Activated CD4-positive, CD25-positive, alpha-beta regulatory T cell treated with anti-CD3 and anti-CD28 coated beads, Interleukin-2, amount 50 U/mL, for 72 hours (primary cell): ENCODE data around the gene FNDC11.

ENCODE experiments used
- DNase-seq: peaks from one replicate; pipeline ENCODE4 v3.0.0; 2021

The FNDC11 gene

DNA sequence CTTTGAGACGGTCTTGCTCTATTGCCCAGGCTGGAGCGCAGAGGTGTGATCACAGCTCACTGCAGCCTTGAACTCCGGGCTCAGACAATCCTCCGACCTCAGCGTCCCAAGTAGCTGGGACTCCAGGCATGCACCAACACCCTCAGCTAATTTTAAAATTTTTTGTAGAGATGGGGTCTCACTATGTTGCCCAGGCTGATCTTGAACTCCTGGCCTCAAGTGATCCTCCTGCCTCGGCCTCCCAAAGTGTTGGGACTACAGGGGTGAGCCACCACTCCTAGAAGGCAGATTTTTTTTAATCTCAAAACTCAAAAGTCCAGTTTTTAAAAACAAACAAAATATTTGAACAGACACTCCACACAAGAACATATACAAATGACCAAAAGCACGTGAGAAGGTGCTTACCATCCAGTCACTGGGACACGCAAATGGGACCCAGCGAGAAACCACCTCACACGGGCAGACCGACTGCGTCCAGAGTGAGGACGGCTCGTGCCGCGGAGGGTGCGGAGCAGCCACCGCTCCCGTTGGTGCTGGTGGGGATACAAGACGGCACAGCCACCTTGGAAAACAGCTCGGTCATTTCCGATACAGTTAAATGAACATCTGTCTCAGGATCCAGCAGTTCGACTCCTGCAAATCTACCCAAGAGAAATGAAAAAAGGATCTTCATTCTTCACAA is 28.6 kb downstream of the FNDC11 start:
- no peak for DNase-seq

DNA sequence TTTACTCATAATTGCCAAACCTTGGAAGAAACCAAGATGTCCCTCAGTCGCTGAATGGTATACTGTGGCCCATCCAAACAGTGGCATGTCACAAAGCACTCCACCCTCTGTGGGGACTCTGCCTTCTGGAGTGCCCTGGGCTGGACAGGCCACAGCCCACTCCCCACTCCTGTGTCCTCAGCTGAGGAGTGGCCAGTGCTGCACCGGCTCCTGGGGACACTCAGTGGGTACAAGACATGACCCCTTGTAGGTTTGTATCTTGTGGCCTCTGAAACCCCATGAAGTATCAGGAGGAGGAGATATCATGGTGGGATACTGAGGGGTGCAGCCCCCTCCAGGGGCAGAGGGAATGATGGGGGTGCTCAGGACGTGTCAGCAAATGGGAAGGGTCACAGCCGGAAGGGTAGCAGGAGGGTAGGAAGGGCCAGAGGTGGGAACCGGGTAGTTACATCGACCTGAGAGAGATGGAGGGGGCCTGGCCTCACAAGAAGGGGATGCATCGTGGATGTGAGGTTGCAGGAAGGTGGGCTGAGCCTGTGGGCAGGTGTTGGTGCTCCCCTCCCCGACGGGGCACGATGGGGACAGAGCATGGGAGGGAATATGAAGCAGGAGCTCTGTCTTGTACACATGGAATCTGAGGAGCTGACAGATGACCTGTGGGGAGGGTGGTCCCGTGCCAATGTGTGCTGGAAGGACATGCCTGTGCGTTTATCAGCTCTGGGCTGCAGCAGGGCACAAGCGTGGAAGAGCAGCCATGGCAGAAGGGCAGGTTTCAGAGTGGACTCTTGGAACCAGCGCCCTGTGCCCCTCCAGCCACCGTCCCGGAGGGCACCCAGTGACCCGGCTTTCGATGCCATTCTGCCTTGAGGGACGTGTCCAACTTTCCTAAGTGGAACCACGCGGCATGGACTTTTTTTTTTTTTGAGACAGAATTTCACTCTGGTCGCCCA is 31.9 kb downstream of the FNDC11 start:
- DNase-seq, result no peak

DNA sequence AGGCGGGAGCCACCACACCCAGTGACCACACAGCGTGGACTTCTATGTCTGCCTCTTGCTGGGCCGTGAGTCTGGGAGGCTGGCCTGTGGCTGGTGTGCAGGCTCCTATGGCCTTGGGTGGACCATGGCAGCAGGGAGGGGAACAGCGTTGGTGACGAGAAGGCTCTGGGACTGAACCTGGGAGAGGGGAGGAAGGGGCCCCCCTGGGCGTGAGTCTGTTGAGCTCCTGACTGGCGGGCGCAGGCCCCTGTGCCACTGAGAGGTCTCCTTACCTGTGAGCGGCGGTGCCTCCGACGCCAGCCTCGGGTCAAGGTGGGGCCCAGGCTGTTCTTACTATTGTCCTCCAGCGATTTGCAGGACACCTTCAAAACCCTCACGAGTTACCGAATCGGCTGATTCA is 32.8 kb downstream of the FNDC11 start:
- DNase-seq, result no peak

DNA sequence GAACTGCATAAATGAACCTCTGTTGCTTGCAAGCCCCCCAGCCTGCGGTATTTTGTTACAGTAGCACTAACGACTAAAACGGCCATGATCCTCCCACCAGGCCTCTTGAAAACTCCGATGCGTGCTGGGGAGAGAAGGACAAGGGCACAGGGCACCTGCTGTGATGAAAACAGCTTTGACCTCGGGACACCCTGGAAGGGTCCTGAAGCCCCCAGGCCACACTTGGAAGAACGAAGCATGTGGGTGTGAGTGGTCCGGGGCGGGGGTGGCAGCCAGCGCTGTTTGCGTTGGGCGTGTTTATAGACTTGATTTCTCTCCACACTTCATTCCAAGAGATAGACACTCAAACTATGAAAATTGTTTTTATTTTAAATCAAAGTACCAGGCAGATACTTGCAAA is 33.3 kb downstream of the FNDC11 start:
- DNase-seq, result no peak

DNA sequence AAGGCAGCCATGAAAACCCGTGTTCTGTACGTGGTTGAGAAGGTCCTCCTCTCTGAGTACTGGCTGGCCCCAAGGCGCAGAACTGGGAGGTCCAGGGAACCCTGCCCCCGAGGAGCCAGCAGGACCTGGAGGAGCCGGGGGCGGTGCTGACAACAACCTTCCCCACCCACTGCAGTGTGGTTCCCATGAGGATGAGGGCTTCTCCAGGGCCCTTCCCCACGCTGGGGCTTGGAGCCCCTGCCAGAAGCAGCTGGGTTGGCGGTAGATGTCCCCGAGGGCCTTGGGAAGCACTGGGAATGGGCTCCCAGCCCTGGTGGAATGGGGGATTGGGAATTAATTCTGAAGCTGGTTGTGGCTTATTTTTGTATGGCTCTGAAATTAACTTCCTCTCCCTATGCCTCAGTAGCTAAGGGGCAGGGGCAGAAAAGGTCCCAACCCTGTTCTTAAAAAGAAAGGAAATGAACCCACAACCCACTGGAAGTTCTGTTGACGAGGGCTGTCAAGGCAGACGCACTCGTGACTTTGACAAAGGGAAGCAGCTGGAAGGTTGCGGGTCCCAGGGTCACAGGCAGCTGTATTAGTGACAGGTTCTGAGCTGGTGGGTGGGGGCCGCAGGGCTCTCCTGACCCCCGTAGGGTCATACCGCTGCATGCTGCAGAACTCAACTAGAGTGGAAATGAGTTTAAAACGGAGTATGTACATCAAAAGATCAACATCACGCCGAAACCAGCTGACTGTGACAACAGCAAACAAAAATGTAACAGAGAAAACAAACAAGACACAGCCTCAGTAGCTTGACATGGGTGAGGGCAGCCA is 34.0 kb downstream of the FNDC11 start:
- no peak for DNase-seq

DNA sequence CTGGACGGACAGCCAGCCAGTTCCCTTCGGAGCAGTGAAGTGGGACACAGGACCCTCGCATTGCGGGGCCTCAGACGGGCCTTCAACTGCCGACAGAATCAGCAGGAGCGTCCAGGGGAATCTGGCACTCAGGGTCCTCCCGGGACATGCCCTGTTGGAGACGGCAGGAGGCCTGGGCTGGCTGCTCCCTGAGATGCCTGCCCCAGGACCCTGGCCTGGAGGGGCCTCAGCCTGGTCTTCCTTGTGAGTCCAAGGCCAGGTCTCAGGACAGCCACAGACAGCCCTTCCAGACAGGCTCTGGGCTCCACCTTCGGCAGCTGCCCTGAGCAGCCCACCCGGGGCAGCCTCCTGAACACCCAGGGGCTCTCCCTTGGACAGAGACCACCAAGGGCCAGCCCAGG is 34.7 kb downstream of the FNDC11 start:
- DNase-seq, result no peak

DNA sequence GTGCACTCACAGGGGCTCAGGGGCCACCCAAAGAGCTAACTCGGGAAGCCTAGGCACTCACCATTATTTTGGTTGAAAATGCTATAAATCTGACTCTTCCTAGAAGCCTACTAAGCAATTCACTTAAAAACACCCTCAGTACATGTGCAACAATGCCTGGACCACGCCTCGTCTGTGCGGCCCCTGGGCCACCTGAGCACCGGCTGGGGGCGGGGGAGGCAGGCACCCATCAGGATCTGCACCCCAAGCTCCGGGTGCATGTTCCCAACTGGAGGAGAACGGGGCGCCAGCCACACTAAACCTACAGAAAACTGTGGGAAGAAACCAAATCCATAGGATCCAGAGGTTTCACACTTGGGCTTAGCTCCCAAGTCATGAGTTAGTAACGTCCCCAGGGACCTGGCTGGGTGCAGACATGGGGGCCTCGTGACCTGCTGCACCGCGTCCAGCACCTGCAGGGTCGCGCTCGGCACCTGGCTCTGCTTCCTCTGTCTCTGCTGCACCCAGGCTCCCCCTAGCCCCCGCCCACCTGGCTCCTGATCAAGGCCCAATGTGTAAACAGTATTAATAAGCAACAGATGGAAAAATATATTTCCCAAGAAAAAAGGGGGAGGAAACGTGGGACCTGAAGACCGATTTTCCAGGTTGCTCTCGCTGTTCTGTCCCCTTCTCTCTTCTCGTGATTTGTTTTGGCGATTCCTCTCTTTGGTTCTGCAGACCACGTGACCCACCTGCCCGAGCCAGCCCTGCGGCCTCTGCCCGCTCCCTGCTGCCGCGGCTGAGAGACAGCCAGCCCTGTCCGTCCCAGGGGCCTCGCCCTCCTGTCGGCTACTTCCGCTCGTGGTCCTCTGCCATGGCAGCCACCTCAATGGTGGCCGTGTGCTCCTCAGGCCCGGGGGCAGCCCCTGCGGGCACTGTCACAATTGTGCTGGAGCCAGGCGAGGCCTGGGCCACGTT is 35.6 kb downstream of the FNDC11 start:
- no peak for DNase-seq

DNA sequence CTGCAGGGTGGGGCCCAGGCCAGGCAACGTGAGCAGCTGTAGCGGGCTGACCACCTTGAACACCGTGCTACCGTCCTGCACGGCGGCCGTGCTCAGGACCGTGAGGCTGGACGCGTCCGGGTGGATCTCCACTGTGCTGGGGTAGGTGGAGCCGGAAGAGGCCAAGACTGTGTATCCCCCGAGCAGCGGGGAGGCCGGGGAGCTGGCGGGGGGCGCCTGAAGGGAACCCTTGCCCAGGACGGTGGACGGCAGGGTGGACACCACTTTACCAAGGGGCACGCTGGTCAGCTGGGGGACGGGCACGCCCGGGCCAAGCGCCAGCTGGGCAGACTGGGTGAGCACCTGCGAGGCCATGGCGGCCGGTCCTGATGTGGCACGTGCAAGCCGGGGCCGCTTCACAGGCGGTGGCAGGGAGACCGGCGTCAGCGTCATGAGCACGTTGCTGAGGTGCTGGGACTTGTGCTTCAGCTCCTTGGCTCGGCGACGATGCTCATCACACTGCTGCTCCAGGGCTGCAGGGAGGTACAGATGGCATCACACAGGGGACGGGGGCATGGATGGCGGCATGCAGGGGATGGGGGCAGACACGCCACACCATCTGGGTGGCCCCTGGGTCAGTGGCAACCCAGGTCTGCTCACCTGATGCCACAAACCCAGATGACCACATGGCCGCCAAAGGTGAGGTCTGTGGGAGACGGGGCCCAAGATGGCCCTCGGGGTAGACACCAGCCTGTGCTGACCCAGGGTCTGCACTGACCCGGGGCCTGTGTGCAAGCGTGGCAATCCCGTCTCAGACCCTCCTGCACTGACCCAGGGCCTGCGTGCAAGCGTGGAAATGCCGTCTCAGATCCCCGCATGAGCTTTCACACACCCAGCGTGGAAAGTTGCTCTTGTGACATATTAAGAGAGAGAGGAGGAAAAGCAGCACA is 36.5 kb downstream of the FNDC11 start:
- no peak for DNase-seq

DNA sequence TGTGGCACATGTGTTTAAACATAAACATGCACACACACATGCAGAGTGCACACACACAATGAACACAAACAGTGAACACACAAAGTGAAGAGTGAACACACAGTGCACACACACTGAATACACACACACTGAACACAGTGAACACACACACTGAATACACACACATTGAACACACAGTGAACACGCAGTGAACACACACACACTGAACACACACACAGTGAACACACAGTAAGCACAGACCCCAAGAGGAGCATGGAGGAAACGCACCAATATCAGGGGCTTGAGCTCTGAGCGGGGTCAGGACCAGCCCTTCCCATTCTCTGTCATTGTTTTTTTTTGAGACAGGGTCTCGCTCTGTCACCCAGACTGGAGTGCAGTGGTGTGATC is 37.2 kb downstream of the FNDC11 start:
- no peak for DNase-seq

DNA sequence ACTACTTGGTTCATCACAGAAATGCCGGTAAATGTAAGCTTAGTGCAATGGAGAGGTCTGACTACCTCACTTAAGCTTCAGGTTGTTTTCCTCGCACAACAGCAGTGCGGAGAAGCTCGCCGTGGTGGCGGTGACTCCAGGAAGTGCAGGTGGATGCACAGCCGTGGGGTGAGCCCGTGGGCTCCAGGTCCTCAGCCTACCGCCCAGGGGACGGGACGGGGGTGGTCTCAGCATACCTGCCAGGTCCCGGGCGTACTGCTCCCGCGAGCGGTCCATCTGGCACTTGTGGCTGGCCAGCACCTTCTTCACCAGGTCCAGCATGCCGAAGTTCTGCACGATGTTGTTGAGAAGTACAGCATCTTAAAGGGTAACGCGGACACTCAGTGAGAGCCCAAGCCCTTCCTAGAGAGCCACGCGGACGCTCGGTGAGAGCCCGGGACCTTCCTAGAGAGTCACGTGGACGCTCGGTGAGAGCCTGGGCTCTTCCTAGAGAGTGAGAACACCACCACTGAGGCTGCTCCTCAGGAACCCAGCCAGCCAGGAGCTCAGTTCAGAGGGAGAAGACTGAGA is 37.9 kb downstream of the FNDC11 start:
- no peak for DNase-seq

DNA sequence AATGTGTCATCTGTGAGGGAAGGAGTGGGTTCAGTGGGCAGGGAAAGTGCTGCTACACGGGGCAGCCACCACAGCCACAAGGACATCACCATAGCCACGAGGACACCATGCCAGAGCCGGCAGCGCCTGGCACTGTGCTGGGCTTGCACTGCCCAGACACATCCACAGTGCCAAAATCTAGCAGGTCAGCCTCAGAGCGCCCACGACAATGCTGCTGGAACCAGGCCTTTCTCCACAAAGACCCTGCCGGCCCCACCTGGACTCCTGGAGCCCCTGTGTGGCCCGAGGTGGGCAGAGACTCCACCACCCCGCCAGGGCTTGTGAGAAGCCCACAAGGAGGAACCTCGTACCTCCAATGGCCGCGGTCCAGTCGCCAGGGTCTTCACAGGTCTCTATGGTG is 38.7 kb downstream of the FNDC11 start:
- no peak for DNase-seq

DNA sequence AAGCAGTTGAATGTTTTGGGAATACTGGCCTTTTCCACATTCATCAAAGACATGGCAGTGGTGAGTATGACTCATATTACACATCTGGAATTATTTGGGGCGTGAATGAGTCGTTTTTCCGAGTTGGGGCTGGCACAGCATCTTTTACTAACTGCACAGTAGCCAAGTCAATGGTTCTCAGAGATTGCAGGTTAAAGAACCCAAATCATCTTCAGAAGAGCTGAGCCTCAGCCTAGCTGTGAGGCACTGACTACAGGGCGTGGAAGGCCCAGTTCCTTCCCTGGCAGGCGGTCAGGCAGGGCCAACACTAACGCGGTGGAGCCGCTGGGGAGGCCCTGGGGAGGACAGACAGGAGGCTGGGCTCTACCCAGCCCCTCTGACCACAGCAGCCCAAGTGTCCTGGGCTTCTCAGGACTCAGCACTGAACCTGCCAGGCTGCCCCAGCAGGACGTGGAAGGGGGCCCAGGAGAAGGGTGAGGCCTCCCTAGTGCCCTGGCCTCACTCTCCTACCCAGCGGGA is 40.1 kb downstream of the FNDC11 start:
- DNase-seq, result no peak

DNA sequence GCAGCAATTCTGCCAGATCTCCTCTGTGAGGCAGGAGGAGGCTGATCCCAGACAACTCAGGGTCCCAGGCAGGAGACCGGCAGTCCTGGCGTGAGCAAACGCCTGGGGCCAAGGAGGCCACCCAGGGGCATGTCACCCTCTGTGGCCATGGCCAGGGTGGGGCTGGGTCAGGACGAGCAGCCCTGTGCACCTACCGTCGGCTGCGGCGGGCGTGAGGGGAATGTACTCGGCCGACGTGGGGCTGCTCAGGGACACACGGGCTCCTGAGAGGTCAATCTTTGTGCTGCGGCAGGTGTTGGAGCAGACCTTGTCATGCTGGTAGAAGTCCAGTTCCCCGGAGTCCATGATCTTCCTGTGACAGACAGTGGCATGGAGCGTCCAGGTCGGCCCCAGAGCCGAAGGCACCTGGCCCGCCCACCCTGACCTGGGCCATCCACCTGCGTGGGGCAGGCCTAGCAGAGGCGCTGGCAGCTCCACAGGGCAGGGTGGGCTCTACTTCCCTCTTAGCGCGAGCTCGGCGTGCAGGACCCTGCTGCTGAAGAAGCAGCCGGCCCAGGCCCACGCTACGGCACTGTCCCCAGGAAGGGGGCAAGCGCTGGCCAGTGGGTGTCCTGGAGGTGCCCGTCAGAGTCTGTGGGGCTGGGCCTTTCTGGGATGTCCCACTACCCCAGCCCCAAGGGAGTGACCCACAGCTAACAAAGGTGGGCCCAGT is 41.6 kb downstream of the FNDC11 start:
- no peak for DNase-seq

DNA sequence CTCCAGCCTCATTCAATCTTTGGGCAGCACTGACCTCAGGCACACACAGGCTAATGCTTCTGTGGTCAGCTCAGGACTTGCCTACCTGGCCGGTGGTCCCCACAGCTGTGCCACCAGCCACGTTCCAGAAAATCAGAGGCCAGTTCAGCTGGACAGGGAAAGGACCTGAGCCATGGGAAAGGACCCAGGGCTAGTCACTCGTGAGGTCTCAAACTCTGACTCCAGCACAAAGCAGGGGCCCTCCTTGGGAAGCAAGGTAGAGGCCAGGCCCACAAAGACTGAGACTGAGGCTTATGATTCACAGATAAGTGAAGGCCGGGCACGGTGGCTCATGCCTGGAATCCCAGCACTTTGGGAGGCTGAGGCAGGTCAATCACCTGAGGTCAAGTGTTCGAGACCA is 42.5 kb downstream of the FNDC11 start:
- DNase-seq, result no peak

DNA sequence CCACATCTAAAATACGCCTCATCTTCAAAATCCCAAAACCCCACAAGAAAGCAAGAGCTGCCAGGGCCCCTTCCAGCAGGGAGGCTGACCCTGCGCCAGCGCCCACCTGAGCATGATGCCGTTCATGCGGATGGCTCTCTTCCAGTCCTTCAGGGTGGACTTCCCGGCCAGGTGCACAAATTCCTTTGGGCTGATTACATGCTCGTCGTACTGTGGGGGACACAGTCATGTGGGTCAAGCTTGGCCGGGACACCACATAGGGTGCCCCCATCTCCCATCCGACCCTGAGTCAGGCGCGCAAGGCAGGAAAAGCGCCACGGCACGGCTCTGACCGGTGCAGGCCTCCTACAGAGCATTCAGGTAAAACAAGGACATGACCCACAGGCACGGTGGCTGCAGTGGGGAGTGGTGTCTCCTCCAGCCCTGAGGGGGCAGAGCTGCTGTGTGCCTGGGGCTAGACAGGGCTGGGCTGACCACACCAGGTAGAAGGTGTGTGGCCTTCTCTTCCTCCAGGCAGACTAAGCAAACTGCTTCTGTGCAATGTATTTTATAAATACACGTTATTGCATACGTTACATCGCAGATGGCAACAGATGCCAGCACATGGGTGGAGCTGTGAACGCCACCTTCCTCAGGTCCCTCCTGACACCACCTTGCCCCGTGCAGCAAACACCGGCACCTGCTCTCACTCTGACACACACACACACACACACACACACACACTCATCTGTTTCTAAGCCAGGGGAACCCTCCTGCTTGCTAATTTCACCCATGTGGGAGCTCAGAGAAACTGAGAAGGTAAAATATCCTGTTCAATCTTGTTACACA is 43.9 kb downstream of the FNDC11 start:
- DNase-seq, result no peak

DNA sequence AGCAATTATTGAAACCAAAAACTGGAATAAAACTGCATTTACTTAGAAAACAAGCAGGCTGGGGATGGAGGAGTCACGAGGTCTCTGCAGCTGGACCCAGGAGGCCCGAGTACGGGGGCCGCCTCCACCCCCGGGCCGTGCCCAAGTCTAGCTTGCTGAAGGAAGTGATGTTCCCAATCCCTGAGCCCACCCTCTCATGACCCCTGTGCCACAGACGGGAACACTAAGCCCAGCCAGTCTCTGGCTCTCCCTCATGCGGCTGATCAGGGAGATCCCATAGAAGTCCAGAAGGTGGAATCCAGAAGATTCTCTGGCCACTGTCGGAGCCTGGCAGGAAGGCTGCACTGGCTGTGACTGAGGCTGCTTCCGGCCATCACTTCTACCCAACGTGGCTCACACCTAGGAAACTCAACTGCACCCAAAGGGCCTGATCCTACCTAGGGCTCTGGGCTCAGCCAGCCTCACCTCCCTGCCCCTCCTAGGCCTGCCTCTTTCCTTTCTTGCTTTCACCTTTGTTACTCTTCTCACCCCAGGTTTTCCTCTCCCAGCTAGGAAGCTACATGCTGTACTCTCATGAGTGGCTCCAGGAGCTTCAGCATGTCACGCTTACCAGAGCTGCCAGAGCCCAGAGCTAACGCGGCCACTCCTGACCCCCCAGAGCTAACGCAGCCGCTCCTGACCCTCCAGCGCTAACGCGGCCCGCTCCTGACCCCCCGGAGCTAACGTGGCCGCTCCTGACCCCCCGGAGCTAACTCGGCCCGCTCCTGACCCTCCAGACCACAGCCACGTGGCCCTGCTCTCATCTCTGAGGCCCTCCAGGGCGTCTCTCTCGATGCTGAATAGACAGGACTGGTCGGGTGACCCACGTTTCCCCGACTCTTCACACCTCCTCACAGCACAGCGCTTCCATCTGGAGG is 44.8 kb downstream of the FNDC11 start:
- DNase-seq, result no peak

DNA sequence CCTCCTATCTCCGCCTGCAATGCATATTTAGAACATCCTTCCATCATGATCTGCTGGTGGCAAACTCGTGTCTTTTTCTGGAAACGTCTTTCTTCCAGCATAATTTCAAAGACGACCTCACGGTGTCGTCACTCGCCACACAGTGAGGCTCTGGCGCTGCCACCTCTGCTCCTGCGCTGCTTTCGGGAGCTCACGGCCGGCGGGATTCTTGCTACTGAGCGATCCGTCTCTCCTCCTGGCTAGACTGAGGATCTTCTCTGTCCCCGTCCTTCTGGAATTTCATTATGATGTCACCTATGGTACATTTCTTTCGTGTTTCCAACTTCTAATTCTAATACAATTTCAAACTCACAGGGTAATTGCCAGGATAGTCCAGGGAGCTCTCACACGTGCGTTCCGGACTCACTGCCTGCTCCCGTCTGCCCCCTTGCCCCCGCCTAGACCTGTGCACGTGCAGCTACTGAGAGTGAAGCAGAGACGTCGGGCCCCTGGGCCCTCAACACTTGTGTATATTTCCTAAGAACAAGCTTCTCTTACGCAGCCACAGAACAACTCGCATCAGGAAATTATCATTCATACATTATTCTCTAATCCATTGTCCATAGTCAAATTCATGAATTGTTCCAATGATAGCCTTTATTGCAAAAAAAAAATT is 45.6 kb downstream of the FNDC11 start:
- DNase-seq, result no peak
